ENCODE results near the gene SULF2. TPM values are rescaled to one million over a fixed set of nuclear protein-coding genes. Genes with fewer than 3 reads are reported as not detected.
A peak's percentile ranks its signal among the peaks of the same experiment; 100 is the strongest.

The SULF2 gene
- total RNA-seq, 2 experiments from 2014 or later = 0.47 to 0.50 TPM

DNA sequence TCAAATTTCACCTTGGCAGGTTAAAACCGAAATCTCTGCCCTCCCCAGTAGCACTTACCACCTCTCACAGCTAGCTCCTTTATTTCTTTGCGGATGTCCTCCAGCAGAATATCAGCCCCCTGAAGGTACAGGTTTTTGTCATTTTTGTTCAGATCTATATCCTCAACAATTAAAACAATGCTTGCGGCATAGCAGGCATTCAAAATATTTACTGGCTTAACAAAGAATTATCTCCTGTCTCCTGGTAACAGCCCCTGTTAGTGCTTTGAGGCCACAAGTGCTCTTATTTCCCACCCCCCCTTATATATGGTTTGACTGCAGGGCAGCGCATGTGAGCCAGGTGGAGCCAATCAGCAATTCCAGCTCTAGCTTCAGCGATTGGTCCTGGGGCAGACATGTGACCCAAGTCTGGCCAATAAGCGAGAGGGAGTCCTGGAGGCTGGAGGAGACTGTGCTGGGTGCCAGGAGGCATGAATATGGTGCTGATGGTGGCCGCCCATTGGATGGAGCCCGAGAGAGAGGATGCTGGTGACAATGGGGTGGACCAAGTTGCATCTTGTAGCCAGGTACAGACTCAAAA is 21.0 kb downstream of the SULF2 start:
- Mint-ChIP-seq H3K9me3 (no peaks in the 10 kb centered on the region), H3K27ac (no peak overlapping the region), H3K4me1 (ENCODE audit: low read depth) (no peaks in the 10 kb centered on the region), H3K27me3 (peaks cover 3% of the 10 kb centered on the region), H3K4me3 (no peak overlapping the region), H3K36me3 (ENCODE audit: low read depth) (no peaks in the 10 kb centered on the region)
- intact Hi-C loops (cut with micrococcal nuclease) = no loop called here
- peak; percentile 58 for ATAC-seq
- ChIA-PET POLR2A (no interaction called here), CTCF (no interaction called here)
- TF ChIP-seq, protein P1, sequence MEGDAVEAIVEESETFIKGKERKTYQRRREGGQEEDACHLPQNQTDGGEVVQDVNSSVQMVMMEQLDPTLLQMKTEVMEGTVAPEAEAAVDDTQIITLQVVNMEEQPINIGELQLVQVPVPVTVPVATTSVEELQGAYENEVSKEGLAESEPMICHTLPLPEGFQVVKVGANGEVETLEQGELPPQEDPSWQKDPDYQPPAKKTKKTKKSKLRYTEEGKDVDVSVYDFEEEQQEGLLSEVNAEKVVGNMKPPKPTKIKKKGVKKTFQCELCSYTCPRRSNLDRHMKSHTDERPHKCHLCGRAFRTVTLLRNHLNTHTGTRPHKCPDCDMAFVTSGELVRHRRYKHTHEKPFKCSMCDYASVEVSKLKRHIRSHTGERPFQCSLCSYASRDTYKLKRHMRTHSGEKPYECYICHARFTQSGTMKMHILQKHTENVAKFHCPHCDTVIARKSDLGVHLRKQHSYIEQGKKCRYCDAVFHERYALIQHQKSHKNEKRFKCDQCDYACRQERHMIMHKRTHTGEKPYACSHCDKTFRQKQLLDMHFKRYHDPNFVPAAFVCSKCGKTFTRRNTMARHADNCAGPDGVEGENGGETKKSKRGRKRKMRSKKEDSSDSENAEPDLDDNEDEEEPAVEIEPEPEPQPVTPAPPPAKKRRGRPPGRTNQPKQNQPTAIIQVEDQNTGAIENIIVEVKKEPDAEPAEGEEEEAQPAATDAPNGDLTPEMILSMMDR (IDR thresholded peaks at IDR 0.05) = no peak
- peak; percentile 9 for DNase-seq

DNA sequence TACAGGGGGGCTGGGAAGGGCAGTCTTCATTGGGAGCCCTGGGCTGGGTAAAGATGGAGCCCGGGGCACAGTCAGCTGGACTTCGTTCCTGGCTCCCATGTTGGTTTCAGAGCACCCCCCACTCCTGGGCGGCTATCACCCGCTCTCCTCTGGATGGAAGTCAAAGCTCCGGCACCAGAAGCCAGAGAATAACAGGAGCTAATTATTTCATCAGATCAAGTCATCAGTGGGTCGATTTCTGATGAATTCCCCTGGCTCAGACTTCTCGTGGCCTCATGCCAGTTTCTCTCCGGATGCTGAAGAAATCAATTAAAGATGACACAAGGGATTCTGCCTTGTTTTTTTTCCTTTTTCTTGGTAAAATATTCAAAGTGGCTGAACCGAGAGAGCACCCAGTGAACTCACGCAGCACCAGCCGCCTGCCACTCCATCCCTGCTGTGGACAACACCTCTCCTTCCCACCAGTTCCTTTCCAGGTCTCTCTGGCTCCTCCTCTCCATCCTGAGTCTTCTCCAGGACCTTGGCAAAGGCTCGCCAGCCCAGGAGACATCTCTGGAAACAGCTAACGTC is 22.5 kb downstream of the SULF2 start:
- DNase-seq (no peak), ATAC-seq (no peak)
- intact Hi-C loops (cut with micrococcal nuclease) = no loop called here
- Mint-ChIP-seq H3K9me3 (no peaks in the 10 kb centered on the region), H3K4me1 (ENCODE audit: low read depth) (no peaks in the 10 kb centered on the region), H3K4me3 (no peak overlapping the region), H3K27me3 (peaks cover 3% of the 10 kb centered on the region), H3K36me3 (ENCODE audit: low read depth) (no peaks in the 10 kb centered on the region), H3K27ac (no peak overlapping the region)
- ChIA-PET POLR2A (no interaction called here), CTCF (interaction anchor here (0.8 to 1.2 kb wide), 2 partner anchors 24 to 36 kb away, joined by 3 read pairs; no protein-coding TSS in a partner anchor)
- TF ChIP-seq, protein P1 (IDR thresholded peaks at IDR 0.05) = no peak

DNA sequence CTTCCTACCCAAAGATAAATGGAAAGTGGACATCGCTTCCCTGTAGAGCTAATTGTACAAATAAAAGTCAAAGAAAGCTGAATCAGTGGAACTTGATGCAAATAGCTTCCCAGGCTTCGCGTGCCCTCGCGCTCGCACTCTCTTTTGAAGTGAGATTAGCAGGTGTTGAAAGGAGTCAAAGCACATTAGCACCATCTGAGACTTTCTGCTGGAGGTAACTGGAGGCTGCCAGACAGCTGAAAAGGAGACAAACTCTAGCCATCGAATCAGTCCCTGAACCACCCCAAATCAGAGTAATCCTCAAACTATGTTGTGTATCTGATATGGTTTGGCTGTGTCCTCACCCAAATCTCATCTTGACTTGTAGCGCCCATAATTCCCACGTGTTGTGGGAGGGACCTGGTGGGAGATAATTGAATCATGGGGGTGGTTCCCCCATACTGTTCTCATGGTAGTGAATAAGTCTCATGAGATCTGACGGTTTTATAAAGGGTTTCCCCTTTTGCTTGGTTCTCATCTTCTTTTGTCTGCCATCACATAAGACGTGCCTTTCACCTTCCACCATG is 23.7 kb downstream of the SULF2 start:
- TF ChIP-seq, protein P1 (IDR thresholded peaks at IDR 0.05) = no peak
- Mint-ChIP-seq H3K27me3 (peaks cover 3% of the 10 kb centered on the region), H3K27ac (no peak overlapping the region), H3K4me1 (ENCODE audit: low read depth) (no peaks in the 10 kb centered on the region), H3K9me3 (no peaks in the 10 kb centered on the region), H3K4me3 (no peak overlapping the region), H3K36me3 (ENCODE audit: low read depth) (no peaks in the 10 kb centered on the region)
- intact Hi-C loops (cut with micrococcal nuclease) = no loop called here
- ATAC-seq = no peak
- DNase-seq = no peak
- CTCF ChIA-PET = no interaction called here
- POLR2A ChIA-PET = no interaction called here

DNA sequence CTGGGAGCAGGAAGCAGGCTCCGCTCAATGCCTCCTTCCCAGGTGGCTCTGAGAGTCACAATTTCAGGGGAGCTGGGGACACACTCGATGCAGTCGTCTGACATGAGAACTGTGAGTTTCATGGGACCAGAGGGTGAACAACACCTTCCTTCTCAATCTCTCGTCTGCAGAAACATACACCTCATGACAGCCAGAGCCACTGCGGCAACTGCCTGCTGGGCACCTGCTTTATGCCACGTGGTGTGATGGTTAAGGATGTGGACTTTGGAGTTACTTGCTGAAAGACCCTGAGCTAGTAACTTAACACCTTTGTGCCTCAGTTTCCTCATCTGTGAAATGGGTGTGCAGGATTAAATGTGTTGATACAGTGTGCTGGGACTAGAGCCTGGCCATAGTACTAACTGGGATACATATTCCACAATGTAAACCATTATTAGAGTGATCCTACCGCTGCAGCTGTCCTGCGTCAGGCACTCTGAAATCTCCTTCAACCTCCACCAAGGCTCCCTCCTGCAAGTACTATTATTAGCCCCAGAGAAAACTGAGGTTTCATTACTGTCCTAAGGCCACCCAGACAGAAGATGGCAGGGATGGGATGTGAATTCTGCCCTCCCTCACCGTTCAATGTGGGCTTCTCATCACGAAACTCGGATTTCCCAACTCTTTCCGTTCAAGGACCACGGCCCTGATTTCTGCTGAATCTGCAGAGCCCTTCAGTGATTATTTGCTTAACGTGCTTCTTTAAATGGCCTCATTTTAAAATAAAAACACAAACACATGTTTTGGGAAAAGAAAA is 24.4 kb downstream of the SULF2 start:
- TF ChIP-seq, protein P1 (IDR thresholded peaks at IDR 0.05) = no peak
- H3K9me3 Mint-ChIP-seq = no peaks in the 10 kb centered on the region
- no peaks in the 10 kb centered on the region for H3K36me3 Mint-ChIP-seq (ENCODE audit: low read depth)
- H3K4me1 Mint-ChIP-seq (ENCODE audit: low read depth) = no peaks in the 10 kb centered on the region
- ATAC-seq = no peak
- ChIA-PET CTCF (no interaction called here), POLR2A (no interaction called here)
- intact Hi-C loops (cut with micrococcal nuclease) = no loop called here
- H3K27me3 Mint-ChIP-seq = peaks cover 3% of the 10 kb centered on the region
- no peak for DNase-seq
- no peak overlapping the region for H3K27ac Mint-ChIP-seq
- H3K4me3 Mint-ChIP-seq = no peak overlapping the region
